ENCODE data around the gene AJM1. TPM values are rescaled to one million over a fixed set of nuclear protein-coding genes. Genes with fewer than 3 reads are reported as not detected.

AJM1 gene
- total RNA-seq, 1 experiment from 2014 or later, result 7.1 TPM

- POLR2A ChIA-PET, result no interaction called here
- Histone ChIP-seq H3K9ac (ENCODE audit: low read length) (no peak overlapping the region), H4K20me1 (ENCODE audit: insufficient read depth) (no peaks in the 10 kb centered on the region), H3K79me2 (ENCODE audit: insufficient read depth, low read length) (no peaks in the 10 kb centered on the region; the same call in 1 of the 2 replicates), H3K4me3 (replicated peaks in 1 of 2; ENCODE audit: low read depth in 1 of 2, low read length in 2 of 2) (no peak overlapping the region), H3K9me2 (ENCODE audit: insufficient read depth) (no peaks in the 10 kb centered on the region), H3K27me3 (ENCODE audit: insufficient read depth, low read length) (no peaks in the 10 kb centered on the region), H3K9me3 (ENCODE audit: control insufficient read depth in 1 of 2, insufficient read depth in 1 of 2, low read depth in 1 of 2, low read length in 2 of 2) (no peaks in the 10 kb centered on the region), H3K27ac (ENCODE audit: low read depth, low read length) (no peak overlapping the region; the same call in 1 of the 2 replicates), H3K4me1 (ENCODE audit: control insufficient read depth in 1 of 2, insufficient read depth in 2 of 2, low read length in 2 of 2) (peaks cover 2 to 12% of the 10 kb centered on the region in 2 experiments; a peak in 2 of 4 replicates), H3K4me2 (ENCODE audit: low read length) (no peak overlapping the region), H2AFZ (ENCODE audit: low read depth, low read length, poor library complexity, severe bottlenecking) (no peak overlapping the region), H3K36me3 (ENCODE audit: control insufficient read depth in 1 of 2, insufficient read depth in 2 of 2, low read length in 2 of 2) (peaks cover 3 to 6% of the 10 kb centered on the region in 2 experiments; a peak in 3 of 4 replicates)
- ATAC-seq (no peak), DNase-seq (ENCODE audit: low read depth, low spot score) (no peak)
- RAD21 ChIA-PET (ENCODE audit: low non-redundant PET in 1 of 2, low total read pairs in 2 of 2, uncharacterized antibody in 2 of 2, unreplicated experiment in 2 of 2), result no interaction called here
- CTCF ChIA-PET, result no interaction called here
- intact Hi-C loops (cut with micrococcal nuclease), result no loop called here
- TF ChIP-seq, protein P1, sequence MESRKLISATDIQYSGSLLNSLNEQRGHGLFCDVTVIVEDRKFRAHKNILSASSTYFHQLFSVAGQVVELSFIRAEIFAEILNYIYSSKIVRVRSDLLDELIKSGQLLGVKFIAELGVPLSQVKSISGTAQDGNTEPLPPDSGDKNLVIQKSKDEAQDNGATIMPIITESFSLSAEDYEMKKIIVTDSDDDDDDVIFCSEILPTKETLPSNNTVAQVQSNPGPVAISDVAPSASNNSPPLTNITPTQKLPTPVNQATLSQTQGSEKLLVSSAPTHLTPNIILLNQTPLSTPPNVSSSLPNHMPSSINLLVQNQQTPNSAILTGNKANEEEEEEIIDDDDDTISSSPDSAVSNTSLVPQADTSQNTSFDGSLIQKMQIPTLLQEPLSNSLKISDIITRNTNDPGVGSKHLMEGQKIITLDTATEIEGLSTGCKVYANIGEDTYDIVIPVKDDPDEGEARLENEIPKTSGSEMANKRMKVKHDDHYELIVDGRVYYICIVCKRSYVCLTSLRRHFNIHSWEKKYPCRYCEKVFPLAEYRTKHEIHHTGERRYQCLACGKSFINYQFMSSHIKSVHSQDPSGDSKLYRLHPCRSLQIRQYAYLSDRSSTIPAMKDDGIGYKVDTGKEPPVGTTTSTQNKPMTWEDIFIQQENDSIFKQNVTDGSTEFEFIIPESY (IDR thresholded peaks at IDR 0.05; ENCODE audit: extremely low read depth, insufficient replicate concordance, low read length), result no peak
- TF ChIP-seq POLR2A (IDR thresholded peaks at IDR 0.05; ENCODE audit: borderline replicate concordance, extremely low read depth, insufficient read depth, insufficient read length), result no peak
- no peak for TF ChIP-seq POLR2AphosphoS5 (IDR thresholded peaks at IDR 0.05; ENCODE audit: low read depth, low read length)
- TF ChIP-seq ELF1 (IDR thresholded peaks at IDR 0.05; ENCODE audit: borderline replicate concordance, low read depth), result no peak
- TF ChIP-seq EZH2phosphoT487 (IDR thresholded peaks at IDR 0.05; ENCODE audit: borderline replicate concordance), result no peak
- TF ChIP-seq SIN3A (IDR thresholded peaks at IDR 0.05; ENCODE audit: low read depth), result no peak
- no peak for TF ChIP-seq RAD21 (IDR thresholded peaks at IDR 0.05; ENCODE audit: low read depth)
- TF ChIP-seq CBX3 (IDR thresholded peaks at IDR 0.05; ENCODE audit: low read depth), result no peak
- no peak for TF ChIP-seq EGR1 (IDR thresholded peaks at IDR 0.05; ENCODE audit: low read depth)
- TF ChIP-seq, protein P2, sequence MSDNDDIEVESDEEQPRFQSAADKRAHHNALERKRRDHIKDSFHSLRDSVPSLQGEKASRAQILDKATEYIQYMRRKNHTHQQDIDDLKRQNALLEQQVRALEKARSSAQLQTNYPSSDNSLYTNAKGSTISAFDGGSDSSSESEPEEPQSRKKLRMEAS (IDR thresholded peaks at IDR 0.05), result no peak
- TF ChIP-seq CEBPB (IDR thresholded peaks at IDR 0.05; ENCODE audit: low read depth), result no peak
- TF ChIP-seq SRF (IDR thresholded peaks at IDR 0.05; ENCODE audit: low read depth), result no peak
- TF ChIP-seq, protein P3, sequence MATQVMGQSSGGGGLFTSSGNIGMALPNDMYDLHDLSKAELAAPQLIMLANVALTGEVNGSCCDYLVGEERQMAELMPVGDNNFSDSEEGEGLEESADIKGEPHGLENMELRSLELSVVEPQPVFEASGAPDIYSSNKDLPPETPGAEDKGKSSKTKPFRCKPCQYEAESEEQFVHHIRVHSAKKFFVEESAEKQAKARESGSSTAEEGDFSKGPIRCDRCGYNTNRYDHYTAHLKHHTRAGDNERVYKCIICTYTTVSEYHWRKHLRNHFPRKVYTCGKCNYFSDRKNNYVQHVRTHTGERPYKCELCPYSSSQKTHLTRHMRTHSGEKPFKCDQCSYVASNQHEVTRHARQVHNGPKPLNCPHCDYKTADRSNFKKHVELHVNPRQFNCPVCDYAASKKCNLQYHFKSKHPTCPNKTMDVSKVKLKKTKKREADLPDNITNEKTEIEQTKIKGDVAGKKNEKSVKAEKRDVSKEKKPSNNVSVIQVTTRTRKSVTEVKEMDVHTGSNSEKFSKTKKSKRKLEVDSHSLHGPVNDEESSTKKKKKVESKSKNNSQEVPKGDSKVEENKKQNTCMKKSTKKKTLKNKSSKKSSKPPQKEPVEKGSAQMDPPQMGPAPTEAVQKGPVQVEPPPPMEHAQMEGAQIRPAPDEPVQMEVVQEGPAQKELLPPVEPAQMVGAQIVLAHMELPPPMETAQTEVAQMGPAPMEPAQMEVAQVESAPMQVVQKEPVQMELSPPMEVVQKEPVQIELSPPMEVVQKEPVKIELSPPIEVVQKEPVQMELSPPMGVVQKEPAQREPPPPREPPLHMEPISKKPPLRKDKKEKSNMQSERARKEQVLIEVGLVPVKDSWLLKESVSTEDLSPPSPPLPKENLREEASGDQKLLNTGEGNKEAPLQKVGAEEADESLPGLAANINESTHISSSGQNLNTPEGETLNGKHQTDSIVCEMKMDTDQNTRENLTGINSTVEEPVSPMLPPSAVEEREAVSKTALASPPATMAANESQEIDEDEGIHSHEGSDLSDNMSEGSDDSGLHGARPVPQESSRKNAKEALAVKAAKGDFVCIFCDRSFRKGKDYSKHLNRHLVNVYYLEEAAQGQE (IDR thresholded peaks at IDR 0.05; ENCODE audit: low read depth), result no peak
- no peak for TF ChIP-seq SP1 (IDR thresholded peaks at IDR 0.05; ENCODE audit: low read depth)
- no peak for TF ChIP-seq TCF7L2 (IDR thresholded peaks at IDR 0.05; ENCODE audit: borderline replicate concordance, extremely low read depth, insufficient read depth, insufficient read length)
- TF ChIP-seq, protein P4, sequence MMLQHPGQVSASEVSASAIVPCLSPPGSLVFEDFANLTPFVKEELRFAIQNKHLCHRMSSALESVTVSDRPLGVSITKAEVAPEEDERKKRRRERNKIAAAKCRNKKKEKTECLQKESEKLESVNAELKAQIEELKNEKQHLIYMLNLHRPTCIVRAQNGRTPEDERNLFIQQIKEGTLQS (IDR thresholded peaks at IDR 0.05), result no peak
- TF ChIP-seq YY1 (IDR thresholded peaks at IDR 0.05; ENCODE audit: extremely low read depth, insufficient replicate concordance, low read depth, low read length), result no peak
- no peak for TF ChIP-seq CTCF (IDR thresholded peaks at IDR 0.05 in 2 of 3, conservative IDR thresholded peaks at IDR 0.05 in 1 of 3; ENCODE audit: borderline replicate concordance in 1 of 3, insufficient read depth in 1 of 3, low read depth in 2 of 3, low read length in 2 of 3)
- no peak for TF ChIP-seq FOSL1 (IDR thresholded peaks at IDR 0.05; ENCODE audit: low read depth)
- BruUV-seq (replicated peaks), result no TSS peak
These were observed 14.9 kb downstream of the AJM1 start for GRCh38 chr9:136857166-136857565.
